ENCODE measurements around the gene HBM. TPM values are rescaled to one million over a fixed set of nuclear protein-coding genes. Genes with fewer than 3 reads are reported as not detected.
"Not testable (repeated sequence)": the region's sequence is repeated elsewhere in the genome, so short reads cannot be mapped to it uniquely, and the experiment has no call there.

The HBM gene
- total RNA-seq, 1 donor: not detected

DNA sequence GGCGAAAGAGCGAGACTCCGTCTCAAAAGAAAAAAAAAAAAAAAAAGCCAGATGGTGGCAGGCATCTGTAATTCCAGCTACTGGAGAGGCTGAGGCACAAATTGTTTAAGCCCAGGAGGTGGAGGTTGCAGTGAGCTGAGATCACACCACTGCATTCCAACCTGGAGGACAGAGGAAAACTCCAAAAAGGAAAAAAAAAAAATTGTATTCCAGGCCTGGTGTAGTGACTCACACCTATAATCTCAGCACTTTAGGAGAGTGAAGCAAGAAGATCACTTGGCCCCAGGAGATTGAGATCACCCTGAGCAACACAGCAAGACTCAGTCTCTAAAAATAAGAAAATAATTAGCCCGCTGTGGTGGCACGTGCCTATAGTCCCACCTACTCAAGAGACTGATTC, 34.6 kb downstream of the HBM start:
- Histone ChIP-seq H3K27ac (ENCODE audit: low read depth, low read length) (peak overlapping the region; percentile 70), H3K4me1 (ENCODE audit: insufficient read depth, low read length) (peaks cover 4% of the 10 kb centered on the region), H3K27me3 (ENCODE audit: insufficient read depth, low read length) (no peaks in the 10 kb centered on the region), H3K79me2 (ENCODE audit: insufficient read depth, low read length) (peaks cover 12% of the 10 kb centered on the region), H3K4me3 (ENCODE audit: insufficient read depth, low read length) (no peak overlapping the region), H3K9me3 (ENCODE audit: low read depth, low read length) (no peaks in the 10 kb centered on the region), H3K4me2 (ENCODE audit: insufficient read depth, low read length) (no peak overlapping the region), H2AFZ (ENCODE audit: low read length) (no peak overlapping the region), H4K20me1 (ENCODE audit: insufficient read depth, low read length) (peaks cover 20% of the 10 kb centered on the region), H3K36me3 (ENCODE audit: insufficient read depth, low read length) (peaks cover 67% of the 10 kb centered on the region)
- TF ChIP-seq, protein P1, sequence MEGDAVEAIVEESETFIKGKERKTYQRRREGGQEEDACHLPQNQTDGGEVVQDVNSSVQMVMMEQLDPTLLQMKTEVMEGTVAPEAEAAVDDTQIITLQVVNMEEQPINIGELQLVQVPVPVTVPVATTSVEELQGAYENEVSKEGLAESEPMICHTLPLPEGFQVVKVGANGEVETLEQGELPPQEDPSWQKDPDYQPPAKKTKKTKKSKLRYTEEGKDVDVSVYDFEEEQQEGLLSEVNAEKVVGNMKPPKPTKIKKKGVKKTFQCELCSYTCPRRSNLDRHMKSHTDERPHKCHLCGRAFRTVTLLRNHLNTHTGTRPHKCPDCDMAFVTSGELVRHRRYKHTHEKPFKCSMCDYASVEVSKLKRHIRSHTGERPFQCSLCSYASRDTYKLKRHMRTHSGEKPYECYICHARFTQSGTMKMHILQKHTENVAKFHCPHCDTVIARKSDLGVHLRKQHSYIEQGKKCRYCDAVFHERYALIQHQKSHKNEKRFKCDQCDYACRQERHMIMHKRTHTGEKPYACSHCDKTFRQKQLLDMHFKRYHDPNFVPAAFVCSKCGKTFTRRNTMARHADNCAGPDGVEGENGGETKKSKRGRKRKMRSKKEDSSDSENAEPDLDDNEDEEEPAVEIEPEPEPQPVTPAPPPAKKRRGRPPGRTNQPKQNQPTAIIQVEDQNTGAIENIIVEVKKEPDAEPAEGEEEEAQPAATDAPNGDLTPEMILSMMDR (IDR thresholded peaks at IDR 0.05; ENCODE audit: extremely low read depth, low read depth, low read length): no peak
- no peak for DNase-seq (ENCODE audit: insufficient read length, low spot score, missing footprints)

- peaks cover 25% of the 10 kb centered on the region for H4K20me1 ChIP-seq (ENCODE audit: insufficient read depth, low read length)
- H3K4me2 ChIP-seq (ENCODE audit: insufficient read depth, low read length): no peak overlapping the region
Observed at GRCh38 chr16:203246-203645, 37.5 kb downstream of the HBM start.

DNA sequence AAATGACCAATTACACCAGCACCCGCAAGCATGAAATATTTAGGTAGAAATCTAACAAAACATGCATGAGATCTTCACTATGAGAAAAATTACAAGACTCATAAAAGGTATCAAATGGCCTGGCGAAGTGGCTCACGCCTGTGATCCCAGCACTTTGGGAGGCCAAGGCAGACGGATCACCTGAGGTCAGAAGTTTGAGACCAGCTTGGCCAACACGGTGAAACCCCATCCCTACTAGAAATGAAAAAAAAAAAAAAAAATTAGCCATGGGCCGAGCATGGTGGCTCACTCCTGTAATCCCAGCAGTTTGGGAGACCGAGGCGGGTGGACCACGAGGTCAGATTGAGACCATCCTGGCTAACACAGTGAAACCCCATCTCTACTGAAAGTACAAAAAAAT, 38.3 kb downstream of the HBM start:
- not testable (repeated sequence) for H3K27ac ChIP-seq (ENCODE audit: low read depth, low read length); H3K4me3 ChIP-seq (ENCODE audit: insufficient read depth, low read length); H3K9me3 ChIP-seq (ENCODE audit: low read depth, low read length); H3K4me1 ChIP-seq (ENCODE audit: insufficient read depth, low read length); DNase-seq (ENCODE audit: insufficient read length, low spot score, missing footprints); H3K27me3 ChIP-seq (ENCODE audit: insufficient read depth, low read length); H2AFZ ChIP-seq (ENCODE audit: low read length); H3K4me2 ChIP-seq (ENCODE audit: insufficient read depth, low read length)
- H3K79me2 ChIP-seq (ENCODE audit: insufficient read depth, low read length): peaks cover 18% of the 10 kb centered on the region
- peaks cover 31% of the 10 kb centered on the region for H4K20me1 ChIP-seq (ENCODE audit: insufficient read depth, low read length)
- H3K36me3 ChIP-seq (ENCODE audit: insufficient read depth, low read length): peaks cover 67% of the 10 kb centered on the region

More at GRCh38 chr16:203246-203645, 37.5 kb downstream of the HBM start:
- peaks cover 68% of the 10 kb centered on the region for H3K36me3 ChIP-seq (ENCODE audit: insufficient read depth, low read length)
- H3K79me2 ChIP-seq (ENCODE audit: insufficient read depth, low read length): peaks cover 12% of the 10 kb centered on the region
- no peak overlapping the region for H3K27ac ChIP-seq (ENCODE audit: low read depth, low read length)
- DNase-seq (ENCODE audit: insufficient read length, low spot score, missing footprints): no peak
- no peak overlapping the region for H2AFZ ChIP-seq (ENCODE audit: low read length)
- no peaks in the 10 kb centered on the region for H3K27me3 ChIP-seq (ENCODE audit: insufficient read depth, low read length)
- H3K9me3 ChIP-seq (ENCODE audit: low read depth, low read length): no peaks in the 10 kb centered on the region
- H3K4me3 ChIP-seq (ENCODE audit: insufficient read depth, low read length): no peak overlapping the region
- H3K4me1 ChIP-seq (ENCODE audit: insufficient read depth, low read length): peaks cover 4% of the 10 kb centered on the region
- TF ChIP-seq, protein P1 (IDR thresholded peaks at IDR 0.05; ENCODE audit: extremely low read depth, low read depth, low read length): no peak

DNA sequence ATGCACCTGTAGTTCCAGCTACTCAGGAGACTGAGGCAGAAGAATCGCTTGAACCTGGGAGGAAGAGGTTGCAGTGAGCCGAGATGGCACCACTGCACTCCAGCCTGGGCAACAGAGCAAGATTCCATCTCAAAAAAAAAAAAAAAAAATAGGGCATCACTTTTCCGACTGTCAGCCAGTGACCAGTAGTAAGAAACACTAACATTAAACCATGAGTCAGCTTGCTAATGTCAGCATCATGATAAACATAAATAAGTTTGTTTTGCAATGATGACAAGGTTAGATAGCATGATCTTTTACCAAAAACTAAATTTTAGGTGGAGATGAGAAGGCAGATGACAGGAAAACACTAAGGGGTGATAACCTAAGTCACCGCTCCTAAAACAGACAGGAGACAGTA, 43.6 kb downstream of the HBM start:
- not testable (repeated sequence) for H2AFZ ChIP-seq (ENCODE audit: low read length); H3K4me2 ChIP-seq (ENCODE audit: insufficient read depth, low read length); DNase-seq (ENCODE audit: insufficient read length, low spot score, missing footprints); H3K27me3 ChIP-seq (ENCODE audit: insufficient read depth, low read length); H3K4me1 ChIP-seq (ENCODE audit: insufficient read depth, low read length); H3K4me3 ChIP-seq (ENCODE audit: insufficient read depth, low read length); H3K27ac ChIP-seq (ENCODE audit: low read depth, low read length); H3K9me3 ChIP-seq (ENCODE audit: low read depth, low read length)
- peaks cover 71% of the 10 kb centered on the region for H3K36me3 ChIP-seq (ENCODE audit: insufficient read depth, low read length)
- peaks cover 52% of the 10 kb centered on the region for H3K79me2 ChIP-seq (ENCODE audit: insufficient read depth, low read length)
- peaks cover 28% of the 10 kb centered on the region for H4K20me1 ChIP-seq (ENCODE audit: insufficient read depth, low read length)

DNA sequence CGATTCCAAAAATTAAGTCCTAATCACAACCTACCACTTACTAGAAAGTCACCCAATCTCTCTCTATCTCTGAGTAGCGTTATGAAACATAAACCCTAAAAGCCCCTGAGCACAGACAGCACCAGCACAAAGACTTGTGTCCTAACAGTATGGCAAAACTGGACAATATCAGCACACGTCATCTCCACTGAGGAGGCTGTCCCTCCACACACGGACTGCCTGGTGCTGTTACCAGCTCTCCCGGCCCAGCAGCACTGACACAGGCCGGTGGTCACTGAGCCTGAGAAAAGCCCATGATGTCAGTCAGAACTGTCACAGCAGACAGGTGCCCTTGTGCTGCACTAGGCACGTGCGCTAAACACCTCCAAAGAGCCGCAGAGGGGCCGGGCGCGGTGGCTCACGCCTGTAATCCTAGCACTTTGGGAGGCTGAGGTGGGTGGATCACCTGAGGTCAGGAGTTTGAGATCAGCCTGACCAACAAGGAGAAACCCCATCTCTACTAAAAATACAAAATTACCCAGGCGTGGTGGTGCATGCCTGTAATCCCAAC, 45.9 kb downstream of the HBM start:
- H3K27me3 ChIP-seq (ENCODE audit: insufficient read depth, low read length); H3K27ac ChIP-seq (ENCODE audit: low read depth, low read length); H3K9me3 ChIP-seq (ENCODE audit: low read depth, low read length); H2AFZ ChIP-seq (ENCODE audit: low read length); DNase-seq (ENCODE audit: insufficient read length, low spot score, missing footprints); H3K4me2 ChIP-seq (ENCODE audit: insufficient read depth, low read length); H3K4me1 ChIP-seq (ENCODE audit: insufficient read depth, low read length); H3K4me3 ChIP-seq (ENCODE audit: insufficient read depth, low read length): not testable (repeated sequence)
- Histone ChIP-seq H3K36me3 (ENCODE audit: insufficient read depth, low read length) (peaks cover 69% of the 10 kb centered on the region), H3K79me2 (ENCODE audit: insufficient read depth, low read length) (peaks cover 71% of the 10 kb centered on the region), H4K20me1 (ENCODE audit: insufficient read depth, low read length) (peaks cover 32% of the 10 kb centered on the region)
